Bone marrow (tissue), 2 donors: Measurements from ENCODE around the gene SEMA3E.
"Not testable (repeated sequence)": the region's sequence is repeated elsewhere in the genome, so short reads cannot be mapped to it uniquely, and the experiment has no call there.

Source experiments
- DNase-seq, 2 donors: peaks; one replicate each; lab custom pipeline; 2025; lab: John Stamatoyannopoulos, UW

Gene SEMA3E

GRCh38 chr7:83648464-83649241 is at the start of gene SEMA3E:
Gene SEMA3E (minus strand): TSS chr7:83649139.
- DNase-seq: no peak

GRCh38 chr7:83697804-83698530 is 49.0 kb upstream of the SEMA3E start:
- no peak for DNase-seq

GRCh38 chr7:83696101-83696500 is 47.2 kb upstream of the SEMA3E start:
- no peak for DNase-seq

GRCh38 chr7:83695128-83695960 is 46.4 kb upstream of the SEMA3E start:
- no peak for DNase-seq

GRCh38 chr7:83693256-83693655 is 44.3 kb upstream of the SEMA3E start:
- DNase-seq: no peak

- no peak for DNase-seq
These were observed 42.2 kb upstream of the SEMA3E start for GRCh38 chr7:83691095-83691494.

GRCh38 chr7:83689855-83690254 is 40.9 kb upstream of the SEMA3E start:
- no peak for DNase-seq

GRCh38 chr7:83686416-83686815 is 37.5 kb upstream of the SEMA3E start:
- no peak for DNase-seq

GRCh38 chr7:83684928-83685327 is 36.0 kb upstream of the SEMA3E start:
- DNase-seq: no peak

- no peak for DNase-seq
These were observed 32.4 kb upstream of the SEMA3E start for GRCh38 chr7:83681200-83681778.

- no peak for DNase-seq
These were observed 28.4 kb upstream of the SEMA3E start for GRCh38 chr7:83677180-83677866.

- DNase-seq: not testable (repeated sequence)
These were observed 24.4 kb upstream of the SEMA3E start for GRCh38 chr7:83673291-83673690.

GRCh38 chr7:83672157-83672556 is 23.2 kb upstream of the SEMA3E start:
- DNase-seq: no peak

GRCh38 chr7:83663131-83663530 is 14.2 kb upstream of the SEMA3E start:
- no peak for DNase-seq

GRCh38 chr7:83658126-83658525 is 9.2 kb upstream of the SEMA3E start:
- DNase-seq: no peak

- no peak for DNase-seq
These were observed 7.1 kb upstream of the SEMA3E start for GRCh38 chr7:83655951-83656556.

GRCh38 chr7:83652481-83652880 is 3.5 kb upstream of the SEMA3E start:
- DNase-seq: no peak

- DNase-seq: no peak
These were observed 762 bp upstream of the SEMA3E start for GRCh38 chr7:83649701-83650100.

- no peak for DNase-seq
These were observed 2.9 kb downstream of the SEMA3E start for GRCh38 chr7:83646027-83646426.

- no peak for DNase-seq
These were observed 5.2 kb downstream of the SEMA3E start for GRCh38 chr7:83643739-83644138.

- DNase-seq: no peak
These were observed 5.9 kb downstream of the SEMA3E start for GRCh38 chr7:83643012-83643411.
